HCT116 (cell line): ENCODE results near the gene GLA. TPM values are rescaled to one million over a fixed set of nuclear protein-coding genes. Genes with fewer than 3 reads are reported as not detected.

Experiments used
- ATAC-seq: fragments of 200-7000 bp; cut with Tn5 transposase; 2 replicates; pipeline ENCODE4 v1.9.1; 2020; ENCODE audit warnings: mild to moderate bottlenecking, moderate library complexity
- BruUV-seq: library from RNA; stranded (reverse); fragments of 400-500 nt; replicated peaks from 2 replicates; lab custom pipeline; 2021; lab: Mats Ljungman, UMichigan
- CTCF ChIA-PET: fragments of 300-600 bp; sonication (Branson Sonifier 250); formaldehyde crosslinking; loops from one replicate; lab custom pipeline; 2021; ENCODE audit warnings: antibody characterized with exemption; lab: Charles Lee
- POLR2A ChIA-PET: fragments of 300-600, 350-600 bp; sonication (Branson Sonifier 250); formaldehyde crosslinking; loops from one replicate; lab custom pipeline; 2021; ENCODE audit warnings: antibody characterized with exemption; lab: Charles Lee
- RAD21 ChIA-PET, 2 experiments: fragments of 300-600 bp; sonication (Branson Sonifier 250); formaldehyde crosslinking; loops; one replicate each; lab custom pipeline; 2023; ENCODE audit warnings: low total read pairs in 2 of 2; ENCODE audit not compliant: uncharacterized antibody in 2 of 2, unreplicated experiment in 2 of 2, low non-redundant PET in 1 of 2; lab: Charles Lee
- DNase-seq: peaks from one replicate; pipeline ENCODE4 v3.0.0-alpha.2; 2010; ENCODE audit warnings: low read depth, low spot score
- H2AFZ ChIP-seq: fragments of 200-600 bp; shearing (Covaris generic), sonication (generic); 2 replicates; pipeline ENCODE4 v1.6.1; 2017; ENCODE audit warnings: low read depth, mixed run types, mixed read lengths, antibody characterized with exemption, low read length; ENCODE audit not compliant: poor library complexity, severe bottlenecking
- H3K27ac ChIP-seq: 2 replicates; pipeline ENCODE4 v1.5.1; 2012; ENCODE audit warnings: low read depth, low read length
- H3K27me3 ChIP-seq: fragments of 200-600 bp; sonication (generic); 2 replicates; pipeline ENCODE4 v1.6.1; 2016; ENCODE audit warnings: mixed run types, low read length, mixed read lengths; ENCODE audit not compliant: insufficient read depth
- H3K36me3 ChIP-seq, 2 experiments: fragments of 200-500 bp in 1 of 2; fragments of 200-600 bp in 1 of 2; sonication (Bioruptor generic) in 1 of 2; sonication (generic) in 1 of 2; 2 replicates each; pipeline versions ENCODE4 v1.5.1 to v1.6.1; 2014 to 2016; ENCODE audit warnings: low read length in 2 of 2, inconsistent platforms in 1 of 2, mixed read lengths in 1 of 2, mixed run types in 1 of 2; ENCODE audit not compliant: insufficient read depth in 2 of 2, control insufficient read depth in 1 of 2
- H3K4me1 ChIP-seq, 2 experiments: fragments of 200-600 bp in 1 of 2; sonication (generic) in 1 of 2; 2 replicates each; pipeline versions ENCODE4 v1.5.1 to v1.6.1; 2012 to 2017; ENCODE audit warnings: low read length in 2 of 2, inconsistent platforms in 1 of 2, mild to moderate bottlenecking in 1 of 2, mixed read lengths in 1 of 2, mixed run types in 1 of 2, moderate library complexity in 1 of 2; ENCODE audit not compliant: insufficient read depth in 2 of 2, control insufficient read depth in 1 of 2
- H3K4me2 ChIP-seq: fragments of 200-600 bp; sonication (generic); 2 replicates; pipeline ENCODE4 v1.6.1; 2017; ENCODE audit warnings: mixed run types, low read length, mixed read lengths
- H3K4me3 ChIP-seq, 2 experiments: fragments of 200-600 bp in 1 of 2; sonication (generic) in 1 of 2; replicated peaks in 1 of 2; 2 replicates each; pipeline ENCODE4 v1.5.1; 2011 to 2016; ENCODE audit warnings: low read length in 2 of 2, control low read depth in 1 of 2, low read depth in 1 of 2, mild to moderate bottlenecking in 1 of 2, mixed read lengths in 1 of 2, mixed run types in 1 of 2
- H3K79me2 ChIP-seq: fragments of 200-600 bp; sonication (generic); 2 replicates; pipeline ENCODE4 v1.6.1; 2017; ENCODE audit warnings: mild to moderate bottlenecking, mixed run types, low read length, moderate library complexity, mixed read lengths; ENCODE audit not compliant: insufficient read depth
- H3K9ac ChIP-seq: fragments of 200-600 bp; sonication (generic); 2 replicates; pipeline ENCODE4 v1.6.1; 2016; ENCODE audit warnings: low read length, mixed read lengths
- H3K9me2 ChIP-seq: fragments of 200-600 bp; sonication (generic), shearing (Covaris generic); 2 replicates; pipeline ENCODE4 v1.6.1; 2017; ENCODE audit warnings: mixed run types, mild to moderate bottlenecking, moderate library complexity; ENCODE audit not compliant: insufficient read depth
- H3K9me3 ChIP-seq, 2 experiments: fragments of 200-500 bp in 1 of 2; fragments of 200-600 bp in 1 of 2; sonication (Bioruptor generic) in 1 of 2; sonication (generic) in 1 of 2; 2 replicates each; pipeline ENCODE4 v1.6.1; 2014 to 2017; ENCODE audit warnings: low read length in 2 of 2, mixed read lengths in 2 of 2, inconsistent platforms in 1 of 2, low read depth in 1 of 2, mild to moderate bottlenecking in 1 of 2, mixed run types in 1 of 2, moderate library complexity in 1 of 2; ENCODE audit not compliant: control insufficient read depth in 1 of 2, insufficient read depth in 1 of 2
- H4K20me1 ChIP-seq: fragments of 200-600 bp; sonication (generic), shearing (Covaris generic); 2 replicates; pipeline ENCODE4 v1.6.1; 2017; ENCODE audit warnings: mixed run types, mild to moderate bottlenecking, moderate library complexity; ENCODE audit not compliant: insufficient read depth
- CBX3 ChIP-seq: IDR thresholded peaks from 2 replicates; pipeline ENCODE4 v1.6.1; 2012; ENCODE audit warnings: low read depth
- CTCF ChIP-seq, 3 experiments: fragments of 200-600 bp in 1 of 3; sonication (generic) in 1 of 3; IDR thresholded peaks in 2 of 3; conservative IDR thresholded peaks in 1 of 3; 2 replicates each; pipeline ENCODE4 v1.5.1; 2012 to 2017; ENCODE audit warnings: low read depth in 2 of 3, low read length in 2 of 3, antibody characterized with exemption in 1 of 3, borderline replicate concordance in 1 of 3, control low read depth in 1 of 3, mild to moderate bottlenecking in 1 of 3, mixed read lengths in 1 of 3, mixed run types in 1 of 3, moderate library complexity in 1 of 3; ENCODE audit not compliant: insufficient read depth in 1 of 3
- EGR1 ChIP-seq: IDR thresholded peaks from 2 replicates; pipeline ENCODE4 v1.6.1; 2012; ENCODE audit warnings: low read depth
- ELF1 ChIP-seq: IDR thresholded peaks from 2 replicates; pipeline ENCODE4 v1.6.1; 2012; ENCODE audit warnings: low read depth, borderline replicate concordance
- EZH2 ChIP-seq: fragments of 200-600 bp; sonication (generic); IDR thresholded peaks from 2 replicates; pipeline ENCODE4 v1.6.1; 2017; ENCODE audit warnings: antibody characterized with exemption, mixed run types
- EZH2phosphoT487 ChIP-seq: fragments of 200-600 bp; IDR thresholded peaks from 2 replicates; pipeline ENCODE4 v1.6.1; 2018; ENCODE audit warnings: antibody characterized with exemption, borderline replicate concordance
- FOSL1 ChIP-seq: IDR thresholded peaks from 2 replicates; pipeline ENCODE4 v1.6.1; 2012; ENCODE audit warnings: low read depth
- POLR2A ChIP-seq: IDR thresholded peaks from 2 replicates; pipeline ENCODE4 v1.7.0; 2011; ENCODE audit warnings: borderline replicate concordance; ENCODE audit not compliant: insufficient read depth, insufficient read length; ENCODE audit errors: extremely low read depth
- POLR2AphosphoS5 ChIP-seq: IDR thresholded peaks from 2 replicates; pipeline ENCODE4 v1.6.1; 2011; ENCODE audit warnings: mild to moderate bottlenecking, low read depth, low read length, moderate library complexity
- REST ChIP-seq: IDR thresholded peaks from 2 replicates; pipeline ENCODE4 v1.6.1; 2012; ENCODE audit warnings: low read depth
- SIN3A ChIP-seq: IDR thresholded peaks from 2 replicates; pipeline ENCODE4 v1.6.1; 2012; ENCODE audit warnings: low read depth
- SP1 ChIP-seq: IDR thresholded peaks from 2 replicates; pipeline ENCODE4 v1.6.1; 2012; ENCODE audit warnings: low read depth
- TCF7L2 ChIP-seq: IDR thresholded peaks from 2 replicates; pipeline ENCODE4 v1.7.0; 2011; ENCODE audit warnings: borderline replicate concordance, inconsistent platforms; ENCODE audit not compliant: insufficient read depth, insufficient read length; ENCODE audit errors: extremely low read depth
- ZBTB33 ChIP-seq: IDR thresholded peaks from 2 replicates; pipeline ENCODE4 v1.6.1; 2011; ENCODE audit warnings: mild to moderate bottlenecking, low read length, moderate library complexity; ENCODE audit not compliant: insufficient replicate concordance; ENCODE audit errors: extremely low read depth
- ZFX ChIP-seq: fragments of 450-650 bp; IDR thresholded peaks from 2 replicates; pipeline ENCODE4 v1.6.1; 2017
- intact Hi-C: fragments of 100-400 bp; cut with micrococcal nuclease; formaldehyde crosslinking; loops from 2 replicates; pipeline ENCODE4 v1.10.0; 2022
- total RNA-seq: library from RNA; stranded (reverse); gene quantifications from one replicate; pipeline ENCODE4 v1.2.1, GENCODE V29; 2021; ENCODE audit not compliant: unreplicated experiment

The GLA gene
- total RNA-seq, 1 experiment from 2014 or later: 40.8 TPM

GRCh38 chrX:101410461-101410860, 2.7 kb upstream of the GLA start (continued):
- no peak for TF ChIP-seq ZBTB33
- no peak for TF ChIP-seq EZH2
- no peak for TF ChIP-seq EZH2phosphoT487

- POLR2A ChIA-PET: no interaction called here
- intact Hi-C loops: no loop called here
Measured at GRCh38 chrX:101409043-101409442, 1.3 kb upstream of the GLA start.

More at GRCh38 chrX:101409043-101409442, 1.3 kb upstream of the GLA start:
- peaks cover 87% of the 10 kb centered on the region for H3K79me2 ChIP-seq
- 0 out of 4 replicates have a peak, but pooled peaks cover 0 to 3% of the 10 kb centered on the region in 2 experiments for H3K4me1 ChIP-seq
- H2AFZ ChIP-seq: no peak overlapping the region
- H3K9me2 ChIP-seq: no peaks in the 10 kb centered on the region
- no peak for DNase-seq
- CTCF ChIA-PET: no interaction called here
- H3K9me3 ChIP-seq: no peaks in the 10 kb centered on the region
- BruUV-seq: no TSS peak
- H3K27me3 ChIP-seq: no peaks in the 10 kb centered on the region
- ATAC-seq: no peak
- peak overlapping the region; percentile 54 to 90 for H3K4me3 ChIP-seq
- H3K27ac ChIP-seq: peak overlapping the region; percentile 71; the same call in 1 of the 2 replicates
- peaks cover 3 to 8% of the 10 kb centered on the region in 2 experiments; a peak in 3 of 4 replicates for H3K36me3 ChIP-seq
- H3K4me2 ChIP-seq: peak overlapping the region; percentile 80
- TF ChIP-seq CBX3 (no peak), EZH2phosphoT487 (no peak), ZBTB33 (no peak), EGR1 (no peak), FOSL1 (no peak), ELF1 (no peak), ZFX (no peak), CTCF (IDR thresholded peaks at IDR 0.05 in 2 of 3, conservative IDR thresholded peaks at IDR 0.05 in 1 of 3; ENCODE audit: borderline replicate concordance in 1 of 3, insufficient read depth in 1 of 3, low read depth in 2 of 3, low read length in 2 of 3) (no peak), TCF7L2 (no peak), SIN3A (no peak), REST (no peak), POLR2A (no peak), SP1 (no peak), POLR2AphosphoS5 (no peak)
- RAD21 ChIA-PET: no interaction called here
- no peaks in the 10 kb centered on the region for H4K20me1 ChIP-seq
- H3K9ac ChIP-seq: peak overlapping the region; percentile 91
